ENCODE data around the gene UNC5A. TPM values are rescaled to one million over a fixed set of nuclear protein-coding genes. Genes with fewer than 3 reads are reported as not detected.

UNC5A gene
- total and polyA plus RNA-seq, 2 of the 8 experiments (the other 6 are each of a cell fraction or from before 2014, with no cell fraction given): 4.0 to 7.6 TPM

- TF ChIP-seq RBBP5 (IDR thresholded peaks at IDR 0.05; ENCODE audit: borderline replicate concordance, low read depth, low read length) (no peak), ASH2L (IDR thresholded peaks at IDR 0.05; ENCODE audit: low read length) (no peak), SIX5 (IDR thresholded peaks at IDR 0.05; ENCODE audit: low read depth, low read length) (no peak), RFX5 (IDR thresholded peaks at IDR 0.05; ENCODE audit: borderline replicate concordance, low read depth, low read length) (no peak), CHD2 (IDR thresholded peaks at IDR 0.05; ENCODE audit: low read length) (no peak)
Measured at GRCh38 chr5:176814836-176815438, 4.6 kb downstream of the UNC5A start (continued).

Data from H1 (cell line).